Activated naive CD4-positive, alpha-beta T cell treated with anti-CD3 and anti-CD28 coated beads, Interleukin-2, amount 50 U/mL, for 72 hours (primary cell): ENCODE data around the gene CACNA2D4. TPM values are rescaled to one million over a fixed set of nuclear protein-coding genes. Genes with fewer than 3 reads are reported as not detected.
A peak's percentile ranks its signal among the peaks of the same experiment; 100 is the strongest.

Experiments used
- ATAC-seq, 2 donors: fragments of 150-1000 bp; cut with Tn5 transposase; 2 replicates each; pipeline ENCODE4 v1.10.0; 2021; ENCODE audit warnings: mild to moderate bottlenecking in 2 of 2, moderate library complexity in 2 of 2
- DNase-seq, 2 donors: peaks; one replicate each; pipeline ENCODE4 v3.0.0; 2021 to 2022; ENCODE audit warnings: low spot score in 2 of 2
- H3K27ac Mint-ChIP-seq, 2 donors: one replicate each; pipeline ENCODE4 v1.8.0; 2022; ENCODE audit warnings: mild to moderate bottlenecking in 2 of 2, mixed read lengths in 2 of 2
- H3K36me3 Mint-ChIP-seq, 2 donors: one replicate each; pipeline ENCODE4 v1.8.0; 2022; ENCODE audit warnings: mixed read lengths in 2 of 2
- H3K9me3 Mint-ChIP-seq, 2 donors: one replicate each; pipeline ENCODE4 v1.8.0; 2022; ENCODE audit warnings: mixed read lengths in 2 of 2
- total RNA-seq, 2 donors: library from RNA; stranded (reverse); gene quantifications; one replicate each; pipeline ENCODE4 v1.2.3, GENCODE V29; 2022

CACNA2D4 gene
- total RNA-seq, 2 donors from 2014 or later, result 3.8 to 5.4 TPM

DNA sequence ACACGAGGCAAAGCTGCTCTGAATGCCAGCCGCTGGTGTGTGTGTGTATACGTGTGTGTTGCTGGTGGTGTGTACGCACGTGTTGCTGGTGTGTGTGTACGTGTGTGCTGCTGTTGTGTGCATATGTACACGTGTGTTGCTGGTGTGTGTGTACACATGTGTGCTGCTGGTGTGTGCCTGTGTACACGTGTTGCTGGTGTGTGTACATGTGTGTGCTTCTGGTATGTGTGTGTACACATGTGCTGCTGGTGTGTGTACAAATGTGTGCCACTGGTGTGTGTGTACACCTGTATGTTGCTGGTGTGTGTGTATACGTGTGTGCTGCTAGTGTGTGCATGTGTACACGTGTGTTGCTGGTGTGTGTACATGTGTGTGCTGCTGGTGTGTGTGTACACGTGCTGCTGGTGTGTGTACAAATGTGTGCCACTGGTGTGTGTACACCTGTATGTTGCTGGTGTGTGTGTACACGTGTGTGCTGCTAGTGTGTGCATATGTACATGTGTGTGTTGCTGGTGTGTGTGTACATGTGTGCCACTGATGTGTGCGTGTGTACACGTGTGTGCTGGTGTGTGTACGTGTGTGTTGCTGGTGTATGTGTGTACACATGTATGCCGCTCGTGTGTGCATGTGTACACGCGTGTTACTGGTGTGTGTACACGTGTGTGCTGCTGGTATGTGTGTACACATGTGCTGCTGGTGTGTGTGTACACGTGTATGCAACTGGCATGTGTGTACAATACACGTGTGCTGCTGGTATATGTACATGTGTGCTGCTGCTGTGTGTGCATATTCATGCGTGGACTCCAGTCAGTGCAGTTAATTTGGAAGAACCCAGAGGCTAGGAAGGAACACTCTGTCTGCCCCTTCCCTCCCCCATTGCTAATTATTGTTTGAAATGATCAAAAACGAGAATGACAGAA is 47.2 kb downstream of the CACNA2D4 start:
- no peaks in the 10 kb centered on the region for H3K36me3 Mint-ChIP-seq
- H3K9me3 Mint-ChIP-seq, result peaks cover 8% of the 10 kb centered on the region in 2 donors
- H3K27ac Mint-ChIP-seq, result no peak overlapping the region
- DNase-seq, result no peak
- no peak for ATAC-seq

DNA sequence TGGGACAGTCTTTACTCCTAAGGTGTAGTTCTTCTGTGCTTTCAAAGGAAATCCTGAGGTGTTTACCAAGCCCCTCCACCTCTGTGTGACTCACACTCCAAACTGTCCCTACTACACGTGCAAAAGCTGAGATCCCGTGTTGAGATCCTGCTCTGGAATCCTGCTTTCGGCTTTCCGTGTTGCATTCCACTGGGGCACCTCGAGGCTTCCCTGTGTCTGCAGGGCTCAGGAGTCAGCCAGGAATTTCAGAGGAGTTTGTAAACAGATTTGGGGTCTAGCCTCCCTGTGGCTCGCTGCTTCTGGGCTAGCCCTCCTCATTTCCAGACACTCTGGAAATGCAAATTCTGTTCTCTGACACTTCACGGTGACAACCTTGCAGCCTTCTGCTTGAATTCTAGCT is 48.4 kb downstream of the CACNA2D4 start:
- H3K36me3 Mint-ChIP-seq, result no peaks in the 10 kb centered on the region
- no peak for ATAC-seq

DNA sequence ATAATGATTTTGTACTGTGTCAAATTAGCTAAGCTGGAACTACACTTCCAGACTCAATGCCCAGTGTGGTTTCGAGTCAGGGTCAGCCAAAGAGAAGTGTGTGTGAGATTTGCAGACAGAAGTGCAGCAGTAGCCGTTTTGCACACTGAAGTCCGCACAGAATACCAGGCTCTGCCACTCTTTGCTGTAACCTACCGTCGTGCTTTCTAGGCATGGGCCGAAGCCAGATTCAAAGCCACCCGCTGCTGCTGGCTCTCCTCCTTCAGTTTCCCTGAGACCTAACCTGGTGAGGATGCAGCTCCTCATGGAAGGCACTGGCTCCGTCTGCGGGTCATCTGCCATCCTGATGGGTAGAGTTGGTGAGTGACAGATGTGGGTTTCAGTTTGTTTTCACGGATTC is 49.3 kb downstream of the CACNA2D4 start:
- Mint-ChIP-seq H3K9me3 (peaks cover 8% of the 10 kb centered on the region in 2 donors), H3K36me3 (no peaks in the 10 kb centered on the region), H3K27ac (no peak overlapping the region)
- no peak for DNase-seq
- no peak for ATAC-seq

More for the DNA sequence above, 48.4 kb downstream of the CACNA2D4 start:
- DNase-seq, result no peak
- peaks cover 8% of the 10 kb centered on the region in 2 donors for H3K9me3 Mint-ChIP-seq
- no peak overlapping the region for H3K27ac Mint-ChIP-seq

DNA sequence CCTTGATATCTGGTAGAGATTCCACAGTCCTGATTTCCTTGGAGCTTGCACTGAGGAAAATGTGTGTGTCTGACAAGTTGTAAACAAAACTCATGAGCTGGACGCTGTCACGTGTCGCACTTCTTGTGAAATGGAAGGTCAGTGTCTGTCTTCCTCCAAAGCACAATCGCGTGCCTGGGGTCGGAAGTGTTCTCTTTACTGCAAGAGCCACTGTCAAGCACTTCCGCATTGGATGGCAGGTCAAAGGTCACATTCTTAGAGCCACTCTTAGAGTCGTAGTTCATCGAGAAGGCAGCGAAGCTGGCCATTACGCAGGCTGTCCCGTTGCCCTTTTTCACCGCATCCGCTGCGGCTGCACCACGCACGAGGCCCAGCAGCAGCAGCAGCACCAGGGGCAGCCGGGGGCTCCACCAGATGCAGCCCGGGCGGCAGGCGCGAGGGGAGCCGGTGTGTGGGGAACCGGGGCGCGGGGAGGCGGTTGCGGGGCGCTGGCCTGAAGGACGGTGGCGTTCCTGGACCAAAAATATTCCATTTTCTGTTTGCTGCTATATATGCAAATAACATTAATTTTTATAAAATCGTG is 53.1 kb downstream of the CACNA2D4 start:
- Mint-ChIP-seq H3K27ac (no peak overlapping the region), H3K9me3 (no peaks in the 10 kb centered on the region), H3K36me3 (no peaks in the 10 kb centered on the region)
- no peak for ATAC-seq
- DNase-seq, result no peak

DNA sequence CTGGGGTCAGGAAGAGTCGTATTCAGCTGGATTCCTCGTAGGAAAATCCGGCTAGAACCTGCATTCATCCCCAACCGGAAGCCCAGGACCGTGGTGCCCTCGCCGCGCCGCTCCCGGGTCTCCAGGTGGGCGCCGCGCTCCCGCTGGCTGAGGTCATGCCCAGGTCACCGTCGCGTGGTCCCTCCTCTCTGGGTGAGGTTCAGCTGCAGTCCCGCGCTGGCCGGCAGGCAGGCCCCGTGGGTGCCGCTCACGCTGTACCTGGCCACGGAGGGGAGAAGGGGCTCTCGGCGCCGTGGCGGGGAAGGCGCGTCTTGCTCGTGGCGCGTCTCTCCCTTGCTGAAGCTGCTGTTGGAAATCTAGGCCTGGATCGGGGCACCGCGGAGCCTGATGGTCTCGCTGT is 53.6 kb downstream of the CACNA2D4 start:
- ATAC-seq (no peak), DNase-seq (no peak)
- H3K36me3 Mint-ChIP-seq, result no peaks in the 10 kb centered on the region
- no peaks in the 10 kb centered on the region for H3K9me3 Mint-ChIP-seq
- H3K27ac Mint-ChIP-seq, result no peak overlapping the region

DNA sequence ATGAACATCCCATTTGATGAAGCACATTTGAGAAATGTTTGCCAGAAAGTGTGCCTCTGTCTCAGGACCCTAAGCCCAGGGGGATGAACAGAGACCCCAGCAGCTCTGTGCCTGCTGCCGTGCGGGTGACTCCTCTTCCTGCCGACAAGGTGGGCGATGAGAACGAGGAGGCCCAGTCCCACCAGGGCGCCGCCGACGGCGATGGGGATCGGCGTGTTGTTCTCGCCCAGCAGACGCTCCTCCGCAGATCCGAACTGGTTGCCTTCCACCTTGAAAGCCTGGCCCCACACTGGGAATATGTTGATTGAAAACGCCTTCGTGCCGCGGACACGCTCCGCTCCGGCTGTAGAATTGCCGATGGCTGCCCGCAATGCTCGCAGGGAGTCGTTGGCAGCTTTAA is 54.0 kb downstream of the CACNA2D4 start:
- H3K36me3 Mint-ChIP-seq, result no peaks in the 10 kb centered on the region
- DNase-seq, result no peak
- H3K27ac Mint-ChIP-seq, result no peak overlapping the region
- no peak for ATAC-seq
- H3K9me3 Mint-ChIP-seq, result no peaks in the 10 kb centered on the region

DNA sequence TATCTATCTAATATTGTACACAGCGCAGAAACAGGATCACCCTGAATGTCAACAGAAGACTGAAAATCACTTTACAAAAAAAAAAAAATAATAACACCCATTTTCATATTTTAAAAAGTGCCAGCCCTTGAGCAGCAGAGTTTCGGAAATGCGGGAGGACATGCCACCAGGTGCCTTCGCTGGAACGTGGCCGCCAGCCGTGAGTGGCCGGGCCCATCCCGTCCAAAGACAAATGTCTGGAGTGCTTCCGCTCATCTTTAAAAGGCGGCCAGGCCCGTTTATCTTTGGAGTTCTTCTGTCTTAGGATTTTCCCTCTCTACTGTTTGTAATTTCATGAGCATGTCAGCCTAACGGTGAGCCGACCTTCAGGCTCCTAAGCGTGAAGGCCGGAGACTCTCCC is 54.6 kb downstream of the CACNA2D4 start:
- no peaks in the 10 kb centered on the region for H3K9me3 Mint-ChIP-seq
- ATAC-seq, result no peak
- DNase-seq, result no peak
- H3K27ac Mint-ChIP-seq, result no peak overlapping the region
- no peaks in the 10 kb centered on the region for H3K36me3 Mint-ChIP-seq

DNA sequence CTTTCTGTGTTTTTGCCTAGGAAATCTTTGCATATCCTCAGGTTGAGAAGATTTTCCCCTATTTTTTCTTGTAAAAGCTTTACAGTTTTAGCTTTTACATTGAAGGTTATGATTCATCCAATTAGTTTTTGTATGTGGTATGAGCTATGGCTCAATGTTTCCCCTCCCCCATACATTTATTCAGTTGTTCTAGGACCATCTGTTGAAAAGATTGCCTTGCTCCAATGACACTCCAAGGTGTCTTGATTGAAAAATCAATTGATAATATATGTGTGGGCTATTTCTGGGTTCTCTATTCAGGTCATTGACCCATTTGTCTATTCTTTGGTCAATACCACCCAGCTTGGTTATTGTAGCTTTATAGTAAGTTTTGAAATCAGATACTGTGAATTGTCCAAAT is 55.5 kb downstream of the CACNA2D4 start:
- no peak for DNase-seq
- ATAC-seq, result no peak
- H3K9me3 Mint-ChIP-seq, result no peaks in the 10 kb centered on the region
- no peak overlapping the region for H3K27ac Mint-ChIP-seq
- H3K36me3 Mint-ChIP-seq, result no peaks in the 10 kb centered on the region

DNA sequence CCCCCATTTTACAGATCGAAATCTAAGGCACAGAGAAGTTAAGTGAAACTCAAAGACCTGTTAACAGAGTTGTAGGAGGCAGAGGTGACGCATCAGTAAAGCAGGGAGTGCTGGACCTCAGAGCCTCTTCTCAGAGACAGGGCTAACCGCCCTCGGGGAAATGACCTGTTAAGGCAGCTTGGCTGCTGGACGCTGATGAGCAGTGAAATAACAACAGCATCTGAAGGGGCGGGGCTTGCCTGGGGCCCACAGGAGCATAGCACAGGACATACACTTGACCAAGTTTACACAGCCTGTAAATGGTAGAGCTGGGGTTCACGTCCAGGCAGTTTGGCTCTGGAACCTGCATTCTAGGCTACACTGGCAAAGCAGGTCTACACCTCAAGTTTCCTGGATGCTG is 58.8 kb downstream of the CACNA2D4 start:
- ATAC-seq, result no peak
- H3K36me3 Mint-ChIP-seq, result no peaks in the 10 kb centered on the region
- H3K27ac Mint-ChIP-seq, result no peak overlapping the region
- H3K9me3 Mint-ChIP-seq, result peaks cover 0 to 2% of the 10 kb centered on the region in 2 donors
- DNase-seq, result no peak

DNA sequence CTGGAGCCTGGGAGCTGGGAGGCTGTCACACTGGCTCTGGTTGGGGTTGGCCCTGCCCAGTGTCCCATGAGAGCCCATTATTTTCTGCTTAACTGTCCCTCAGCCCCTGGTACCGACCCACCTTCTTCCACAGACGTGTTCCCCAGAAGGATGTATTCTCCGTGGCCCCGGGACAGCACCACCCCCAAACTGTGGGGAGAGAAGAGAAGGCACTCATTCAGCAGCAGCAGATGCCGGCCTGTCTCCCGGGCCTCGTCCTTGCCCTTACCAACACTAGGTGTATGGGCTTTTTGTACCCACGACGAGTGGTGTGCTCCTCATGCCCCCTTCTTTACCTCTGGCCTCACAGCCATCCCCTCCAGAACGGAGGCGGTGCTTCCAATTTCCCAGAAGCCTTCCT is 60.0 kb downstream of the CACNA2D4 start:
- H3K36me3 Mint-ChIP-seq, result no peaks in the 10 kb centered on the region
- no peak for ATAC-seq
- peaks cover 0 to 2% of the 10 kb centered on the region in 2 donors for H3K9me3 Mint-ChIP-seq
- H3K27ac Mint-ChIP-seq, result peak overlapping the region in 1 of 2 donors; percentile 41
- DNase-seq, result no peak

DNA sequence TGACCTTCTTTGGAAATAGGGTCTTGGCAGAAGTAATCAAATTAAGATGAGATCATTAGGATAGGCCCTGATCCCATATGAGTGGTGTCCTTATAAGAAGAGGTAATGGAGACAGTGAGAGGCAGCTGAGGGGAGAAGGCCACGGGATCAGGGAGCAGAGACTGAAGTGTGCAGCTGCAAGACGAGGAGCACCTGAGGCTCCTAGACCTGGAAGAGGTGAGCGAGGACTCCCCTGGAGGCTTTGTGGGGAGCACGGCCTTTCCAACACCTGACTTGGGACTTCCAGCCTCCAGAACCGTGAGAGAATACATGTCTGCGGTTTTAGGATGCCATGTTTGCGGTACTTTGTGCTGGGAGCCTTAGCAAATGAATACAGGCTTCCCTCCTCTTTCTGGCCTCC is 60.6 kb downstream of the CACNA2D4 start:
- ATAC-seq (no peak), DNase-seq (no peak)
- Mint-ChIP-seq H3K27ac (no peak overlapping the region), H3K36me3 (no peaks in the 10 kb centered on the region), H3K9me3 (peaks cover 0 to 2% of the 10 kb centered on the region in 2 donors)

DNA sequence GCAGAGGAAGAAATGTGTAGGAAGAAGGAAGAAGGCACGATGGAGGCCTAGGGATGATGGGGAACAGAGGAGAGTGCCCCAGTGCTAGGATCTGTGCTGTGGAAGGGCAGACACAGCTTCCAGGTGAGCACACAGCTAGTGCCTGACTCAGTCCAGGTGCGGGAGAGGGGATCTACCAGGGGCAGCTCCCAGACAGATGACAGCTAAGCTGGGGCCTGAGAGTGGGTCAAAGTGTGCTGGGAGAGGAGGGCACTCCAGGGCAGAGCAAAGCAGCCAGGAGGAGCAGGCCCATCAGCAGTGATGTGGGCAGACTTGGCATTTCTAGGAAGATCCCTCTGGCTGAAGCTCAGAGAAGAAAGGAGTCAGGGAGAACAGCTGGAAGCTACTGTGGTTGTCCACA is 61.4 kb downstream of the CACNA2D4 start:
- H3K27ac Mint-ChIP-seq, result peak overlapping the region in 1 of 2 donors; percentile 6
- H3K36me3 Mint-ChIP-seq, result no peaks in the 10 kb centered on the region
- ATAC-seq (no peak), DNase-seq (no peak)
- peaks cover 0 to 2% of the 10 kb centered on the region in 2 donors for H3K9me3 Mint-ChIP-seq

DNA sequence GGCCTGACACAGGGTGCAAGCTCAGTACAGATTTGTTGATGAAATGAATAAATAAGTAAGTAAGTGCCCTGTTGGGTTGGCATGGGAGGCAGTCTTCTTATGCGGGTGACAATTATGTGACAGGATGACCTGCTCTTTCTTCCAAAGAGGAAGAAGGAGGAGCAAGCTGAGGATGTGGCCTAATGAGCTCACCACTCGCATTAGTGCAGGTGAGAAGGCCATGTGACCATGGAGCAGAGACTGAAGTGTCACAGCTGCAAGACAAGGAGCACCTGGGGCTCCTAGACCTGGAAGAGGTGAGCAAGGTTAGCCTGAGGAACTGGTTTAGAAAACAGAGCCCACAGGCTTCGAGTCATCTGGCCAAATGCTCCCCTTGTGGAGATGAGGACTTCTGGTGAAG is 63.2 kb downstream of the CACNA2D4 start:
- Mint-ChIP-seq H3K9me3 (peaks cover 0 to 2% of the 10 kb centered on the region in 2 donors), H3K36me3 (no peaks in the 10 kb centered on the region), H3K27ac (no peak overlapping the region)
- ATAC-seq, result no peak
- no peak for DNase-seq

DNA sequence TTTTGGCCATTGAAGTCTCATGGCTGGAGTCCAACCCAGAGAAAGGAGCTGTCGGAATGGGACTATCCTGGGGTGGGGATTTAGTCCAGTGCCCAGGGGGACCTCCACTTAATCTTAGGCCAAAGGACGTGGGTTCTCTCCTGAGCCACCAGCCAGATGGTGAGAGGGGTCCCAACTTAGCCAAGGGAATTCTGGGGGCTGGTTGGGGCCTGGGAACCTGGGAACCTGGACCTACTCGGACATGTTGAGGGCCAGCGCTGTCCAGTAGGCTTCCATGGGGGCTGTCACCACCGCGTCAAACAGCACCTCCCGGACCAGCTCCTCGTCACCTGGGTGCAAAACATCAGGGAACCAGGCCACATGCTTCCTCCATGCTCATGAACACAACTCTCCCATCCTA is 64.7 kb downstream of the CACNA2D4 start:
- no peak overlapping the region for H3K27ac Mint-ChIP-seq
- no peaks in the 10 kb centered on the region for H3K36me3 Mint-ChIP-seq
- peaks cover 0 to 2% of the 10 kb centered on the region in 2 donors for H3K9me3 Mint-ChIP-seq
- ATAC-seq (no peak), DNase-seq (no peak)

DNA sequence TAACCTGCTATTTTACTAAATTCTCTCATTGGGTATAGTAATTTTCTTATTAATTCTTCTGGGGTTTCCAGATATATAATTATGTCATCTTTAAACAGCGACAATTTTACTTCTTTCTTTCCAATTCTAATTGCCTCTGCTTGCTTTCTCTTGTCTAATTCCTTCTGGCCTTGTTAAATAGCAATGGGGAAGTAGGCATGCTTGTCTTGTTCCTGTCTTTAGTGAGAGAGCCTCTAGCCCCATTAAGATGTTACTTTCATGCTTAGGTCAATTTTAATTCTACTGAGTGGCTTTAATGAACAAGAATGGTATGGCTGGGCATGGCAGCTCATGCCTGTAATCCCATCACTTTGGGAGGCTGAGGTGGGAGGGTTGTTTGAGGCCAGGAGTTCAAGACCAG is 66.4 kb downstream of the CACNA2D4 start:
- H3K36me3 Mint-ChIP-seq, result no peaks in the 10 kb centered on the region
- H3K27ac Mint-ChIP-seq, result no peak overlapping the region
- ATAC-seq (no peak), DNase-seq (no peak)
- H3K9me3 Mint-ChIP-seq, result peaks cover 0 to 2% of the 10 kb centered on the region in 2 donors

DNA sequence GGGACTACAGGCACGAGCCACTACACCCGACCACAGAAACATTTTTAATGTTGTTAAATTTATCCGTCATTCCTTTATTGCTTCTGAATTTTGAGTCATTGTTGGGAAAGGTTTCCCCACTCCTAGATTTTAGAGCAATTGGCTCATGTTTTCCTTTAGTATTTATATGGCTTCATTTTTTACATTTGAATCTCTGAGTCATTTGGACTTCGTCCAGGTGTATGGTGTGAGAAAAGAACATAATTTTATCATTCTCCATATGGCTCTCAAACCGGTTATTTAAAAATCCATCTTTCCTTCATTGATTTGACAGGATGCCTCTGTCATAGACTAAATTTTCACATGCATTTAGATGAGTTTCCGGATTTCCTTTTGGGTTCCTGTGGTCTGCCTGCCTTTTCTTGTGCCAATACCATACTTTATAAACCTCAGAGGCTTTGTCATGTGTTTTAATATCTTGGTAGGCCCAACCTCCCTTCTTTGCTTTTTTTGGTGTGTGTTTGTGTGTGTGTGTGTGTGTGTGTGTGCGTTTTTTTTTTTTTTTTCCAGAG is 67.2 kb downstream of the CACNA2D4 start:
- no peak overlapping the region for H3K27ac Mint-ChIP-seq
- H3K36me3 Mint-ChIP-seq, result no peaks in the 10 kb centered on the region
- peaks cover 0 to 2% of the 10 kb centered on the region in 2 donors for H3K9me3 Mint-ChIP-seq
- ATAC-seq, result no peak
- DNase-seq, result no peak

DNA sequence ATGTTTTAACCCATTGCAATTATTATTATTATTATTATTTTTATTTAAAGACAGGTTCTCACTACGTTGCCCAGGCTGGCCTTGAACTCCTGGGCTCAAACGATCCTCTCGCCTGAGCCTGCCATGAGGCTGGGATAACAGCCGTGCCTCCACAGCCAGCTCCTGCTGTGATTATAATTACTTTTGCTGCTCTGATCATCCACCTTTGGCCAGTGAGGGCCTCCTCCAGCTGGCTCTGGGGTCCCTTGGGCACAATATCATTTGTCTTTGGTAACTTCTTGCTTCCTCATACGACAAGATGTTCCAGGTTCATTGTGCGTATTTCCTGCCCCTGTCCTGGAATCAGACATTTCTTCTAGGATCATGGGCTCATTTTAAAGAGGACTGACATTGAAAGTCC is 69.7 kb downstream of the CACNA2D4 start:
- Mint-ChIP-seq H3K9me3 (no peaks in the 10 kb centered on the region), H3K27ac (no peak overlapping the region), H3K36me3 (no peaks in the 10 kb centered on the region)
- DNase-seq (no peak), ATAC-seq (no peak)
